HG03565 (cell line): ENCODE data around the gene KIAA1549.
A peak's percentile ranks its signal among the peaks of the same experiment; 100 is the strongest.
"Not testable (repeated sequence)": the region's sequence is repeated elsewhere in the genome, so short reads cannot be mapped to it uniquely, and the experiment has no call there.

ENCODE experiments used
- ATAC-seq: cut with Tn5 transposase; IDR thresholded peaks from one replicate; pipeline ENCODE4 v1.9.1; 2021; ENCODE audit warnings: mild to moderate bottlenecking, moderate library complexity; ENCODE audit not compliant: unreplicated experiment

The KIAA1549 gene

GRCh38 chr7:138981332-138982203, at the start of gene KIAA1549:
Gene KIAA1549, minus strand, starts transcription at chr7:138981389. Its CDS starts 120 bp downstream, at chr7:138981269.
- ATAC-seq = peak; percentile 77

GRCh38 chr7:139029353-139029752, 48.2 kb upstream of the KIAA1549 start:
- ATAC-seq = no peak

GRCh38 chr7:139026551-139026950, 45.4 kb upstream of the KIAA1549 start:
- no peak for ATAC-seq

- not testable (repeated sequence) for ATAC-seq
Measured at GRCh38 chr7:139025861-139026260, 44.7 kb upstream of the KIAA1549 start.

GRCh38 chr7:139023076-139023475, 41.9 kb upstream of the KIAA1549 start:
- ATAC-seq = no peak

GRCh38 chr7:139022286-139022685, 41.1 kb upstream of the KIAA1549 start:
- no peak for ATAC-seq

- no peak for ATAC-seq
Measured at GRCh38 chr7:139018910-139019309, 37.7 kb upstream of the KIAA1549 start.

GRCh38 chr7:139016931-139017511, 35.8 kb upstream of the KIAA1549 start:
- peak; percentile 88 for ATAC-seq

GRCh38 chr7:139011373-139011772, 30.2 kb upstream of the KIAA1549 start:
- no peak for ATAC-seq

- ATAC-seq = no peak
Measured at GRCh38 chr7:139004321-139005090, 23.3 kb upstream of the KIAA1549 start.

GRCh38 chr7:138999414-138999813, 18.2 kb upstream of the KIAA1549 start:
- ATAC-seq = no peak

- ATAC-seq = no peak
Measured at GRCh38 chr7:138992052-138992531, 10.9 kb upstream of the KIAA1549 start.

- ATAC-seq = no peak
Measured at GRCh38 chr7:138987686-138988085, 6.5 kb upstream of the KIAA1549 start.

GRCh38 chr7:138982204-138982623, 1.0 kb upstream of the KIAA1549 start:
- no peak for ATAC-seq

- ATAC-seq = peak; percentile 24
Measured at GRCh38 chr7:138980563-138981291, 462 bp downstream of the KIAA1549 start.

- ATAC-seq = no peak
Measured at GRCh38 chr7:138979988-138980562, 1.1 kb downstream of the KIAA1549 start.

GRCh38 chr7:138979226-138979979, 1.8 kb downstream of the KIAA1549 start:
- ATAC-seq = peak; percentile 38

- no peak for ATAC-seq
Measured at GRCh38 chr7:138978541-138979184, 2.5 kb downstream of the KIAA1549 start.

GRCh38 chr7:138976161-138976560, 5.0 kb downstream of the KIAA1549 start:
- ATAC-seq = not testable (repeated sequence)
